SK-N-SH (cell line): Measurements from ENCODE around the gene JADE3. TPM values are rescaled to one million over a fixed set of nuclear protein-coding genes. Genes with fewer than 3 reads are reported as not detected.

Source experiments
- CTCF ChIA-PET: fragments of 300-600, 350-600 bp; formaldehyde crosslinking; extraction: SDS; loops from one replicate; lab custom pipeline; 2021; lab: Yijun Ruan, JAX
- POLR2A ChIA-PET: fragments of 350-600 bp; sonication (Branson Sonifier 250); formaldehyde crosslinking; extraction: SDS; loops from one replicate; lab custom pipeline; 2020; ENCODE audit warnings: antibody characterized with exemption, inconsistent platforms; lab: Yijun Ruan, JAX
- DNase-seq: peaks from one replicate; pipeline ENCODE4 v3.0.0; 2012
- H2AFZ ChIP-seq: fragments of 200-600 bp; sonication (generic); 2 replicates; pipeline ENCODE4 v1.8.1; 2016; ENCODE audit warnings: antibody characterized with exemption, mild to moderate bottlenecking, low read depth
- H3F3A ChIP-seq: fragments of 200-600 bp; sonication (generic); replicated peaks from 2 replicates; pipeline ENCODE3; 2016; ENCODE audit warnings: antibody characterized with exemption, mild to moderate bottlenecking; ENCODE audit not compliant: insufficient read depth
- H3K27ac ChIP-seq, 2 experiments: fragments of 200-500 bp in 1 of 2; fragments of 200-600 bp in 1 of 2; sonication (Bioruptor generic) in 1 of 2; sonication (generic), shearing (Covaris generic) in 1 of 2; 2 replicates each; pipeline versions ENCODE4 v1.5.1 to v1.6.1; 2014 to 2016; ENCODE audit warnings: low read depth in 2 of 2, inconsistent platforms in 1 of 2, low read length in 1 of 2, mild to moderate bottlenecking in 1 of 2, mixed read lengths in 1 of 2
- H3K27me3 ChIP-seq: fragments of 200-600 bp; sonication (generic), shearing (Covaris generic); 2 replicates; pipeline ENCODE4 v1.6.1; 2016; ENCODE audit warnings: mixed run types; ENCODE audit not compliant: insufficient read depth
- H3K36me3 ChIP-seq, 2 experiments: fragments of 200-500 bp in 1 of 2; fragments of 200-600 bp in 1 of 2; sonication (Bioruptor generic) in 1 of 2; sonication (generic) in 1 of 2; replicated peaks in 1 of 2; 2 replicates each; pipeline versions ENCODE3 to v1.5.1; 2014 to 2016; ENCODE audit warnings: low read length in 1 of 2, mild to moderate bottlenecking in 1 of 2; ENCODE audit not compliant: insufficient read depth in 2 of 2, control insufficient read depth in 1 of 2
- H3K4me1 ChIP-seq, 2 experiments: fragments of 200-500 bp in 1 of 2; fragments of 200-600 bp in 1 of 2; sonication (Bioruptor generic) in 1 of 2; sonication (generic), shearing (Covaris generic) in 1 of 2; 2 replicates each; pipeline versions ENCODE4 v1.5.1 to v1.6.1; 2014 to 2016; ENCODE audit warnings: low read depth in 1 of 2, low read length in 1 of 2, mixed run types in 1 of 2; ENCODE audit not compliant: insufficient read depth in 2 of 2, control insufficient read depth in 1 of 2
- H3K4me2 ChIP-seq: fragments of 200-600 bp; sonication (generic), shearing (Covaris generic); 2 replicates; pipeline ENCODE4 v1.6.1; 2017; ENCODE audit warnings: mixed run types
- H3K4me3 ChIP-seq, 2 experiments: fragments of 200-500 bp in 1 of 2; fragments of 200-600 bp in 1 of 2; sonication (Bioruptor generic) in 1 of 2; sonication (generic), shearing (Covaris generic) in 1 of 2; 2 replicates each; pipeline versions ENCODE4 v1.5.1 to v1.8.1; 2014 to 2016; ENCODE audit warnings: low read depth in 2 of 2, inconsistent platforms in 1 of 2, low read length in 1 of 2, mild to moderate bottlenecking in 1 of 2, mixed read lengths in 1 of 2, moderate library complexity in 1 of 2
- H3K79me2 ChIP-seq: fragments of 200-600 bp; sonication (generic); 2 replicates; pipeline ENCODE4 v1.8.1; 2017; ENCODE audit warnings: mild to moderate bottlenecking; ENCODE audit not compliant: insufficient read depth
- H3K9ac ChIP-seq: fragments of 200-600 bp; sonication (generic); 2 replicates; pipeline ENCODE4 v1.6.1; 2017; ENCODE audit warnings: mixed run types
- H3K9me2 ChIP-seq: fragments of 200-600 bp; sonication (generic); 2 replicates; pipeline ENCODE4 v1.6.1; 2017; ENCODE audit warnings: mixed run types
- H3K9me3 ChIP-seq: fragments of 200-600 bp; sonication (generic); 2 replicates; pipeline ENCODE4 v1.6.1; 2017; ENCODE audit warnings: mixed run types, mild to moderate bottlenecking, moderate library complexity
- H4K20me1 ChIP-seq: fragments of 200-600 bp; sonication (generic); 2 replicates; pipeline ENCODE4 v1.6.1; 2017; ENCODE audit warnings: mild to moderate bottlenecking, mixed run types; ENCODE audit not compliant: insufficient read depth
- CTCF ChIP-seq: fragments of 200-600 bp; sonication (generic); IDR thresholded peaks from 2 replicates; pipeline ENCODE4 v1.6.1; 2017; ENCODE audit warnings: antibody characterized with exemption, mild to moderate bottlenecking, moderate library complexity
- ELF1 ChIP-seq: IDR thresholded peaks from 2 replicates; pipeline ENCODE4 v1.4.0; 2012
- FOXM1 ChIP-seq: IDR thresholded peaks from 2 replicates; pipeline ENCODE4 v1.4.0; 2012; ENCODE audit warnings: low read depth, mild to moderate bottlenecking
- JUND ChIP-seq: IDR thresholded peaks from 2 replicates; pipeline ENCODE4 v1.4.0; 2012
- MAX ChIP-seq: IDR thresholded peaks from 2 replicates; pipeline ENCODE4 v1.4.0; 2012; ENCODE audit warnings: low read depth
- RCOR1 ChIP-seq: fragments of 150-350 bp; IDR thresholded peaks from 2 replicates; pipeline ENCODE4 v1.6.1; 2017; ENCODE audit warnings: antibody characterized with exemption, low read length
- SMC3 ChIP-seq: IDR thresholded peaks from 2 replicates; pipeline ENCODE4 v1.6.1; 2012; ENCODE audit warnings: low read depth, low read length, improper control_type of control experiment
- TAF1 ChIP-seq: IDR thresholded peaks from 2 replicates; pipeline ENCODE4 v1.6.1; 2012; ENCODE audit warnings: low read depth, mild to moderate bottlenecking, low read length, moderate library complexity, borderline replicate concordance
- TCF12 ChIP-seq: IDR thresholded peaks from 2 replicates; pipeline ENCODE4 v1.4.0; 2012
- YY1 ChIP-seq: IDR thresholded peaks from 2 replicates; pipeline ENCODE4 v1.4.0; 2012; ENCODE audit warnings: low read depth, mild to moderate bottlenecking
- WGBS: methylation state at CpG from one replicate; pipeline ENCODE4 v1.1.6; 2017; ENCODE audit warnings: low lambda C conversion rate; 5-methylcytosine and 5-hydroxymethylcytosine counted together
- polyA plus RNA-seq, 3 experiments: library from polyadenylated mRNA; depleted of rRNA; stranded (reverse); fragments of >200 nt; gene quantifications; 2 replicates each; pipeline ENCODE4 v1.2.3, GENCODE V29; 2012

The JADE3 gene
- polyA plus RNA-seq, 1 of the 3 experiments (the other 2 are of a cell fraction), result 3.0 TPM

DNA sequence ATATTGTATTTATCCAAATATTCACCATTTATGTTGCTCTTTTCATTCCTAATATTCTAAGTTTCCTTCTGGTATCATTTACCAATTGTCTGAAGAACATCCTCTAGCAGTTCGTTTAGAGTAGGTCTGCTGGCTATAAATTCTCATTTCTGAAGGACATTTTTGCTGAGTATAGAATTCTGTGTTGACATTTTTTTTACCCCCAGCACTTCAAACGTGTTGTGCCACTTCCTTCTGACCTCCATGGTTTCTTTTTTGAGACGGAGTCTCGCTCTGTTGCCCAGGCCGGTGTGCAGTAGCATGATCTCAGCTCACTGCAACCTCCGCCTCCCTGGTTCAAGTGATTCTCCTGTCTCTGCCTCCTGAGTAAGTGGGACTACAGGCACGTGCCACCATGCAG is 26.4 kb downstream of the JADE3 start (continued):
- no peak for TF ChIP-seq CTCF
- no peak for TF ChIP-seq ELF1
- no peak for TF ChIP-seq TCF12
- no peak for TF ChIP-seq MAX
- no peak for TF ChIP-seq YY1
- no peak for TF ChIP-seq SMC3
- no peak for TF ChIP-seq JUND

DNA sequence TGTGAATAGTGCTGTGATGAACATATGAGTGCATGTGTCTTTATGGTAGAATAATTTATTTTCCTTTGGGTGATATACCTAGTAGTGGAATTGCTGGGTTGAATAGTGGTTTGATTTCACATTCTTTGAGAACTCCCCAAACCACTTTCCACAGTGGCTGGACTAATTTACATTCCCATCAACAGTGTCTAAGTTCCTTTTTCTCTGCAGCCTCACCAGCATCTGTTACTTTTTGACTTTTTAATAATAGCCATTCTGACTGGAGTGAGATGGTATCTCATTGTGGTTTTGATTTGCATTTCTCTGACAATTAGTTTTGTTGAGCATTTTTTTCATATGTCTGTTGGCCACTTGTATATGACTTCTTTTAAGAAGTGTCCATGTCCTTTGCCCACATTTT is 29.1 kb downstream of the JADE3 start:
- Histone ChIP-seq H3K4me3 (no peak overlapping the region), H3K79me2 (peaks cover 78% of the 10 kb centered on the region), H3K36me3 (no peaks in the 10 kb centered on the region), H3F3A (no peaks in the 10 kb centered on the region), H3K9me2 (no peaks in the 10 kb centered on the region), H3K27ac (no peak overlapping the region), H2AFZ (no peak overlapping the region), H3K27me3 (no peaks in the 10 kb centered on the region), H3K4me2 (no peak overlapping the region), H3K4me1 (no peaks in the 10 kb centered on the region), H3K9me3 (no peaks in the 10 kb centered on the region), H4K20me1 (0 out of 2 replicates have a peak, but pooled peaks cover 12% of the 10 kb centered on the region), H3K9ac (no peak overlapping the region)
- CTCF ChIA-PET, result no interaction called here
- POLR2A ChIA-PET, result no interaction called here
- DNase-seq, result no peak
- TF ChIP-seq MAX, result no peak
- TF ChIP-seq ELF1, result no peak
- TF ChIP-seq RCOR1, result no peak
- no peak for TF ChIP-seq TAF1

- H3K79me2 ChIP-seq, result peaks cover 42% of the 10 kb centered on the region
- peaks cover 3% of the 10 kb centered on the region for H3F3A ChIP-seq
- no peak overlapping the region for H3K9ac ChIP-seq
- no peak for DNase-seq
- no peak overlapping the region for H3K4me2 ChIP-seq
- 0 out of 2 replicates have a peak, but pooled peaks cover 9% of the 10 kb centered on the region for H4K20me1 ChIP-seq
- peaks cover 4 to 7% of the 10 kb centered on the region in 2 experiments; a peak in 3 of 4 replicates for H3K4me1 ChIP-seq
- CTCF ChIA-PET, result no interaction called here
- POLR2A ChIA-PET, result no interaction called here
- H3K9me2 ChIP-seq, result no peaks in the 10 kb centered on the region
- no peaks in the 10 kb centered on the region for H3K9me3 ChIP-seq
- TF ChIP-seq JUND, result no peak
- TF ChIP-seq FOXM1, result no peak
- no peaks in the 10 kb centered on the region for H3K27me3 ChIP-seq
- no peak overlapping the region for H3K4me3 ChIP-seq
- 51% methylated on average over 5 of the region's 5 CpGs for WGBS
- no peaks in the 10 kb centered on the region for H3K36me3 ChIP-seq
- H2AFZ ChIP-seq, result no peak overlapping the region
- H3K27ac ChIP-seq, result no peak overlapping the region
These were observed 40.9 kb downstream of the JADE3 start for GRCh38 chrX:46953137-46953527.
